Loucy (cell line): ENCODE measurements around the gene F5.

Experiments used
- CTCF ChIP-seq: fragments of 200-600 bp; sonication (generic); conservative IDR thresholded peaks from 2 replicates; pipeline ENCODE4 v1.5.1; 2014; ENCODE audit warnings: mild to moderate bottlenecking, antibody characterized with exemption, low read length
- EZH2phosphoT487 ChIP-seq: fragments of 200-600 bp; IDR thresholded peaks from 2 replicates; pipeline ENCODE4 v1.6.1; 2018; ENCODE audit warnings: antibody characterized with exemption, mild to moderate bottlenecking, moderate library complexity, borderline replicate concordance

GRCh38 chr1:169561692-169562091 is 24.6 kb downstream of the F5 start:
- TF ChIP-seq CTCF (no peak), EZH2phosphoT487 (no peak)
